ENCODE measurements around the gene LDLRAD4. TPM values are rescaled to one million over a fixed set of nuclear protein-coding genes. Genes with fewer than 3 reads are reported as not detected.

Gene LDLRAD4
- total RNA-seq, 4 donors from 2014 or later, result 23.9 to 38.3 (median 27.0) TPM

GRCh38 chr18:13233787-13234783 is 15.5 kb downstream of the LDLRAD4 start:
- no peak for ATAC-seq (ENCODE audit: low FRiP score)
- TF ChIP-seq CTCF (IDR thresholded peaks at IDR 0.05), result no peak
- DNase-seq (ENCODE audit: low spot score), result no peak

- DNase-seq (ENCODE audit: low spot score) (no peak), ATAC-seq (ENCODE audit: low FRiP score) (peak; percentile 78)
- TF ChIP-seq CTCF (IDR thresholded peaks at IDR 0.05), result no peak
Measured at GRCh38 chr18:13235421-13235831, 16.9 kb downstream of the LDLRAD4 start.

- ATAC-seq (ENCODE audit: low FRiP score) (peak; percentile 89), DNase-seq (ENCODE audit: low spot score) (no peak)
- no peak for TF ChIP-seq CTCF (IDR thresholded peaks at IDR 0.05)
Measured at GRCh38 chr18:13235981-13236380, 17.4 kb downstream of the LDLRAD4 start.

GRCh38 chr18:13236411-13236810 is 17.9 kb downstream of the LDLRAD4 start:
- ATAC-seq (ENCODE audit: low FRiP score) (no peak), DNase-seq (ENCODE audit: low spot score) (no peak)
- no peak for TF ChIP-seq CTCF (IDR thresholded peaks at IDR 0.05)

- DNase-seq (ENCODE audit: low spot score) (no peak), ATAC-seq (ENCODE audit: low FRiP score) (no peak)
- no peak for TF ChIP-seq CTCF (IDR thresholded peaks at IDR 0.05)
Measured at GRCh38 chr18:13237073-13237472, 18.5 kb downstream of the LDLRAD4 start.

GRCh38 chr18:13237641-13238040 is 19.1 kb downstream of the LDLRAD4 start:
- TF ChIP-seq CTCF (IDR thresholded peaks at IDR 0.05), result no peak
- ATAC-seq (ENCODE audit: low FRiP score) (no peak), DNase-seq (ENCODE audit: low spot score) (no peak)
